HG03565 (cell line): ENCODE data around the gene TBC1D1.

Experiments
- ATAC-seq: cut with Tn5 transposase; IDR thresholded peaks from one replicate; pipeline ENCODE4 v1.9.1; 2021; ENCODE audit warnings: mild to moderate bottlenecking, moderate library complexity; ENCODE audit not compliant: unreplicated experiment

Gene TBC1D1

DNA sequence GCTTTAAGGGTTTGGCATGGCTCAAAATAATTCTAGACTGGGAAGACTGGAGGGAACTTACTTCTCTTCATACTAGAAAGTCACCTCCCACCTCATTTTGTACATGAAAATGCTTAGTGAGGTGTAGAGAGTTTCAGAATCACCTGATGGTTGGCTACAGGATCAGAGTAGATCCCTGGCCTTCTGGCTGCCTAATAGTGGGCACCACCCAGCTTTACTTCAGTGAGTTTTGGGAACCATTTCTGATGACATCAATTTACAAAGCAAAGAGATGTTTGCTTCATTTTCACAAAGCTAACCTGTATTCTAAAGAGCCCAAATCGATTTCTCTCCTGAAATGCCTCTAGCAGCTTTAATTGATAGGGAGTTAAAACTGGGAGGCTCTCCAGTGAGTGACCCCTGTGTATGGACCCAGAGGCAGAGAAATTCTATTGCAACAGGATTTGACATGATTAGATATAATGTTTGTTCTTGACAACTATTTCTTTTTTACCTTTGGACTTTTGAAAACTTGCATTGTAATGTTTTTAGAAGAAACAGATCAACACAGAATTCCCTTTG, 249.8 kb downstream of the TBC1D1 start:
- ATAC-seq, result no peak

DNA sequence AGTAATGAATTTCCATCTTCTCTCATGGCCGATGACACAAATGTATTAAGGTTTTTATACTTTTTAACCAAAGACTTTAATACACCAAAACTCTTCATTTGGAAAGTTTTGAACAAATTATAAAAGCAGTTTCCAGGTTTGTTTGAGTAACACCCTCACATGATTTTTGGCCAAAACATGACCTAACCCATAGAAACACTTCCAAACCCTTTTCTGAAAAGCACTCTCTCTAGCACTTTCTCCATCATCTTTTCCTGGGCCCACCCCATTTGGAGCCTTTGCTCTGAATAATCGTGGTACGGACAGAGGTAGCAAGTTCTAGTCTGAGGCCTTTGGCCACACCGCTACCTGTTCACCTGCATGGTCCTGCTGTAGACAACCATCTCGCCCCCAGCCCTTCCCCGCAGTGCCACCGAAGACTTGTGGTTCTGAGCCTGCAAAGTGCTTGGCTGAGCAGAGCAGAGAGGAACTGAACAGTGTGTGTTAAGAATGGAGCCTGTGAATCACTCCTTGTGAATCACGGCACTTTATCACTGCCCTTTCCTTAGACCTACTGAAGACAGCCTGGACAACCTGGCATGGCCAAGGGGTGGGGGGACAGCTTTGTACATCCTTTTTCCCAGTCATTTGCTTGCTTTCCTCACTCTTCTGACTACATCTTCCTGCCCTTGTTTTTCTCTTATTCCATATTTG, 251.1 kb downstream of the TBC1D1 start:
- ATAC-seq, result no peak

DNA sequence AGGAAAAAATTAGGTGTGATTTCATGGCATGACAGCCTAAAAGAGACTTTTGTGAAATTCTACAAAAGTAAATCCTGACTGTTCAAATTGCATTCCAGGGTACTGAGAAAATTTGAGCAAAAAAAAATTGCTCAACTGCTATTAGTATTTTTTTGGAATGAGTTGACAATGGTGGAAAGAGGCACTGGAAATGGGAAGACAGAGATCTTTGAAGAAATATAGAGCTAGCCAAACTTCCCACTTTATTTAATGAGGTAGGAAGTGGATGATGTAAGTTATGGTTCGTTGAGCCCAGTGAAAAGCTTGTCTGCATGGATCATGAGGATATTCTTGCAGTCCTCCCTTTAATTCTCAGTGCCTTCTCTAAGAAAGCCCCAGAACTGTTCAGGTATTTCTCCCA, 253.1 kb downstream of the TBC1D1 start:
- no peak for ATAC-seq

DNA sequence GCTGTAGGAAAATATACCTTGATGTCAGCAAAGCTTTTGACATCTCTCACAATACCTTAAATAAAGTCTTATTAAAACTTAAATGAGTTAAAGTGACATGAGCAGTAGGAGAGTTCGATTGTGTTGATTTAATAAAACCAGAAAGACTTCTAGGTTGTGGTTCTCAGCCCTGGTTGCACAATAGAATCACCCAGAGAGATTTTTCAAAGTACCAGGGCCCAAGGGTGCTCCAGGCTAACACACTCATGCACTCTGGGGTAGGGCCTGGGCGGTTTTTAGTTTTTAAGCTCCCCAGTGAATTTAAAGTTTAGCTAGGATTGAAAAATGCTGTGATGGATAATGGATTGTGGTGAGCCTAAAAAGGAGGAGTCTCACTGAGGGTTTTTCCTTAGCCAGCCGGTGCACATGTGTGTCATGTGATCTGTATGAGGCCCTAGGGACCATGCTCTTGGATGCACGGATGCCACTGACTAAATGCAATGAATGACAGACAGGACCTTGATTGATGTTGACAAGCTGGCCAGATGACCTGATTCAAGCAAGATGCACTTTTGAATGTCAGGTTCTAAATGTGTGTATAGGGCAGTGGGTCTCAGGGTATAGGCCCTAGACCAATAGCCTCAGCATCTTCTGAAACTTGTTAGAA, 254.3 kb downstream of the TBC1D1 start:
- ATAC-seq, result no peak

DNA sequence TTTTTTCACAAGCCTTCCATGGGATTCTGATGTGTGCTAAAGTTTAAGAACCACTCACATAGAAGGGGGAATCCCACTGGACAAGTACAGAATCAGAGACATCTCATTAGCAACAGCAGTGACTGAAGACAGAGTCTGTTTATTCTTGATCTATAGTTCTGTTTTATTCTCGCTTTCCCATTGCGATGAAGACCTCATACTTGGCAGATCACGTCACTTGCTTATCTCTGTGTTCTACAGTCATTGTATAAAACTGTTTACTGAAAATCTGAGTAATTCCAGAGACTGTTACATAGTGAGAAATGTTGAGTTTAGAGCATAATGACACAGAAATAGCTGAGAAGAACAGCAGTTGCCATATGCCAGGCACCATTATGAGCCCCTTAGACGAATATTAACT, 254.9 kb downstream of the TBC1D1 start:
- no peak for ATAC-seq

DNA sequence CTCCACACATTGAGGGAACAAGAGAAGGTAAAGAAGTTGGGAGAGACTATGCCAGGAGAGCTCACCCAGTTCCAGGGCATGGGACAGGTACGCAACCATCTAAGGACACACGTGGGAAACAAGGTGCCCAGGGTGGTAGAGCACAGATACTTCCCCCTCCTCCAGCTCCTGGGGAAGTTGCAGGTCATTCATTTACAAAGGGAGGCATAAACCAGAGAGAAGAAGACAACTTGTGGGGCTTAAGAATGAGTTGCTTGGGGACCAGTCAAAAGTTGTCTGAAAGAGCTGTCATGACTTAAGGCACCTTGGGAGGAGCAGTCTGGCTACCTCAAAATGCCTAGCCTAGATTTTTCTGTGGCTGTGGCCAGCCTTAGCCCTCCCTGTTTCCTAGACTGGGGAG, 255.5 kb downstream of the TBC1D1 start:
- no peak for ATAC-seq

DNA sequence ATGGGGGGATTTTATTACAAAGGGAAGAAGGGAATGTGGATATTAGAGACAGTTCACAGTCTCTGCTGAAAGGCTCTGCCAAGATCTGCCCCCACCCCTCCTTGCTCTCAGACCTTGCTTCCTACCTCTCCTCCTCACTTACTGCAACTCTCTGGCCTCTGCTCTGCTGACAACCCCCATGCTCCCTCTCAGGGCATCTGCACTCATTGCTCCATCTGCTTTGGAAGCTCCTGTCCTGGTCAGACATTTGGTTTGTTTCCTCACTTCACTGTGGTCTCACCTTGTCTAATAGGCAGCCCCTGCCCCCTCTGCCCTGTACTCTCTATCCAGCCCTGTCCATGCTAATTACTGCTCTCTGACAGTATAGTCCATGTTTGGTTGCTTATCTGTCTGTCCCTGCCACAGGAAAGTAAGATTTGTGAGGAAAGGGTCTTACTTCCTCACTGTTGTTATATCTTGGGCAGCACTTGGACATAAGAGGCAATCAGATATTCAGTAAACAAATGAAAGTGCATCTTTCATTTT, 258.6 kb downstream of the TBC1D1 start:
- ATAC-seq, result no peak

DNA sequence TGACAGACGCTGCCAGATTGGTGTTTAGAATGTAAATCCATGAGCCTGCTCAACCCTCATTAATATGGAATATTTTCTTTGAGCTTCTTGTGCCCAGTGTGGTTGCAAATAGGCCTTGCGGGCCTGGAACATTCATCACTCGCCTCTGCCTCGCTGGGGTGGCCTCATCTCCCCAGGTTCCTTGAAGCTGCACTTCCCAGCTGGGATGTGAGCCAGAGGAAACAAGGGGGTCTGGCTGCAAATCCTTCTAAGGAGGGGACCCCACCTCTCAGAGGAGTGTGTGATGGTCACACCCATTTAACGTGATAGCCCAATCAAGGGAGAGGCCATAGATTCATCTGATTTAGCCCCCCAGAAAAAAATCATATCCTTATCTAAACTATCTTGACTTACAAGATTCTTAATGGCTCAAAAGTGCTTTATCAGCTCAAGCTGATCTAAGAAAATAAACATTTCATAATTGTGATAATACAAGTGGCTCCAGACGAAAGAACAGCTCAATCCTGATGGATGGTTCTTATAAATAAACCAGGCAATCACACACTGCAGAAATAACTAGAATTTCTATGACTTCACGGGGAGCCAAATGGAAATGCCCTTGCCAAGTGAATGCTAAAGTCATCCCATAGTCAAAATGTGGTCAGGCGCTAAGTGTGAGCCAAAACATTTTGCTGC, 259.2 kb downstream of the TBC1D1 start:
- ATAC-seq, result no peak

DNA sequence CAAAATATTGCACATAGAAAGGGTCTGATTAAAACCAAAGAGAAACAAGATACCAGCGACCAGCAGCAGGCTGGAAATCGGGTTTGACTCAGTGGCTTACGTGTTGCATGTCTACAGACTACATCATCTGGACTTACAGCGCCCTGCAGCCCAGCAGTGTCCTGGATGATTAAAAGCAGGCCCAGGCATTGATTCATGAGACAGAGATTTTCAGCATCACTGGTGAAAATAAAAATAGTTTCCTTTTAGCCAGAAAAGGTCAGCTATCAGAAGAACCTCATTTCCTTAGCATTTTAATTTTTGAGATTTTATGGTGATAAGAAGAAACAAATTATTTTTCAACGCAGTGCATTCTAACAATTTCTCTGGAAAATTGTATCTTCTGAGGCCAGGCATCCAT, 259.9 kb downstream of the TBC1D1 start:
- ATAC-seq, result no peak

DNA sequence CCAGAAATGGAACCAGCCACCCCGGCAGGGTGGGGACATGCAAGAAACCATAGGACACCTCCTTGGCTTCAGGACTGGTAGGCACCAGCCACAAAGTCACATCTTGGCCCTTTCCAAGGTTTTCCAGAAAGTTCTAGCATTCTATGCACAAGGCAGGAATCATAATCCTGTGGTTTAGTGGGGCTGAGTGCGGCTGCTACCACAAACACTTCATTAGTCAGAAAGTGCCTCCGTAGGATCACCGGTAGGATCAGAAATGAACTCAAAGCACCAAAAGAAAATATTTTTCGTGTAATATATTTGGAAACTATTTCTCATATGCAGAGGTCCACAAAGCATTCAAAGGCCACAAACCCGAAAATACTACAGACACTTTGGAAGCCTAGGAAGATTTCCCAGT, 261.0 kb downstream of the TBC1D1 start:
- no peak for ATAC-seq

DNA sequence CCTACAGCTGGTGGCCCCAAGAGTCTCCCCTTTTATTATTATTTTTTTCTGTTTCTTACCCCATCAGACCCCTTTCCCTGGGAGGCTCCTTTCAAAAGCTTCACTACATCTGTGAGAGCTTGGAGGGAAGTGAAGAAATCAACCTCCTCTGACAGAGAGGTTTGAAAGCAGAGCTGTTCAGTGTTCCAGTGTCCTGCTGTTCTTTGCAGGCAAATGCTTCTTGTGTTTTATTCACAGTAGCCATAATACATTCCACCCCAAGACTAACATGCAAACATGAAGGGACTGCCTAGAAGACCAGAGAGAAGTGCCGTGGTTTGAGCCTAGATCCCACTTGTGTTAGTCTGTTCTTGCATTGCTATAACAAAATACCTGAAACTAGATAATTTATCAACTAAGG, 261.4 kb downstream of the TBC1D1 start:
- no peak for ATAC-seq

DNA sequence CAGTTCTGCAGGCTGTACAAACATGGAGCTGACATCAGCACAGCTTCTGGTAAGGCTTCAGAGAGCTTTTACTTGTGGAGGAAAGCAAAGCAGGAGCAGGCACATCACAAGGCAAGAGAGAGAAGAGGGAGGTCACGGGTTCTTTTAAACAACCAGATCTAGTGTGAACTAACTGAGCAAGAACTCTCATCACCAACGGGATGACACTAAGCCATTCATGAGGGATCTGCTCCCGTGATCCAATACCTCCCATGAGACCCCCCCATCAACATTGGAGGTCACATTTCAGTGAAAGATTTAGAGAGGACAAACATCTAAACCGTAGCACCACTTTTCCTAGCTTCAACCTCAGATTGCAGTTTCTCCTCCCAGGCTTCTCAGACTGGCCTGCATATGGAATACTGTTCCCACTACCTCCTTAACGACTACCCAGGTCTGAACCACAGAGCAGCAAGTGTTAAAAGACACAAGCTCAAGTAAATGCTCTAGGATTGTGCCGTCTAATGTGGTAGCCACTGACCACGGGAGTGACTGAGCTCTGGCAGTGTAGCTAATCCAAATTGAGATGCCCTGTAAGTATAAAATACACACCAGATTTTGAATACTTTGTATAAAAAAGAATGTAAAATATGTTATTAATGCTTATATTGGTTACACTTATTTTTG, 262.0 kb downstream of the TBC1D1 start:
- ATAC-seq, result no peak

DNA sequence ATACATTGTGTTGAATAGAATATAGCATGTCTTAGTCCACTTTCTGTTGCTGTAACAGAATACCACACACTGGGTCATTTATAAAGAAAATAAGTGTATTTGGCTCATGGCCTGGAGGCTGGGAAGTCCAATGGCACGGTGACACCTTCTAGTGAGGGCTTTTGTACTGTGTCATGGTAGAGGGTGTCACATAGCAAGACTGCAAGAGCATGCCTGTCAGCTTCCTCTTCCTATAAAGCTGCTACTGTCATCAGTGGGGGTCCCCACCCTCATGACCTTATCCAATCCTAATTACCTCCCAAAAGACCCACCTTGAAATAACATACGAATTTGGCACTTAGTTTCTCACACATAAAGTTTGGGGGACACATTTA, 262.5 kb downstream of the TBC1D1 start:
- ATAC-seq, result no peak

DNA sequence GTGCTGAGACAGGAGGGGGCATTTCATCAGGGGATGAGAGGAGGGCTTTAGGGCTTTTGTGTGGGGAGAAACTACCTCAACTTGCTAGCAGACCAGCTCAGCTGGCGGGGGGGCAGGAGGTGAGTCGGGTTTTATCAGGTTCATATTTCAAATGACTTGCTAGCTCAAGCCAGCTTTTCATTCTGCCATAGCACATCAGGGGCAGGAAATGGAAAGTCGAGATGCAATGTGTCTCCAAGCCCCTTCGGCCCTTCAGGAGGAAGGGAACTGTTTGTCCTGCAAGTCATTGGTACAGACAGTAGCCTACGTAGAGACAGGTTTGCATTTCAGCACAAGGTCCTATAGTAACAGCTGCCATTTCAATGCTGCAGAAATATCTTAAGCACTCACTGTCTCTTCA, 263.4 kb downstream of the TBC1D1 start:
- ATAC-seq, result no peak

DNA sequence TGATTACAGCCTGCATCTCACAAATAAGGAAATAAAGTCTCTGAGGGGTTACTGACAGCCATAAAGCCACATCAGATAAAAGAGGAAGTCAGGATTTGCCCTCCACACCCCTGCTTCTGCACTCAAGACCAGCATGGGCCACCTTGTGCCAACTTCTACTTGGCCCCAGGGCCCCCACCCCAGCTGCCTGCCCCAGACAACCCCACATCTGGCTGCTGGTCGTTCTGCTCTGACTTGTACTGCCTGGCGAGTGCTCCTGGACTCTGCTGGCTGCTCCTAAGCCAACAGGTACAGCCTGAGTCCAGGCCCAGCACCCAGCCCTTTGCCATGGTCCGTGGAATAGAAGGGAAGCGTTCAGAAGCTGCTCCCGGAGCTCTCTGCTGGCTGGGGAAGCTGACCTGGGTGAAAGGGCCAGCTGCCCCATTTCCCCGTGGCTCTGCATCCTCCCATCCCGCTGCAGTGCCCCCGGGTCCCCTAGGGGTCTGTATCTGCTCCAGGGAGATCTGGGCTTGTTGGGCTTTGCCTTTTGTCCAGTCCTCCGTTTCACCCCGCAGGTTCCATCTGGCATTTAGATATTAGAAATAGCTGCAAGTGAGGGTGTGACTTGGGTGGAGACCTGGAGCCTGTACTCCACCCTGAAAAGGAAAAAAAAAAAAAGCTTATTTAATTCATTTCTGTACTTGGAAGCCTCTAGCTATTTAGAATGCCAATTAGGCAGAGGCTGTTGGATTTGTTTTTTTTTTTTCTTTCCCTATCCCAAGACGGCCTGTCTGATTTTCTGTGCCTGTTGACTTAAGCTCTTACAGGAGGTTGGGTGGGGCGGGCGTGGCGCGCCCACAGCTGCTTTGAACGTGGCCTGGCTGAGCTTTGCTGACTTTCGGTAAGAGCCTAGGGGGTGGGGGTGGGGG, 264.1 kb downstream of the TBC1D1 start:
- no peak for ATAC-seq

DNA sequence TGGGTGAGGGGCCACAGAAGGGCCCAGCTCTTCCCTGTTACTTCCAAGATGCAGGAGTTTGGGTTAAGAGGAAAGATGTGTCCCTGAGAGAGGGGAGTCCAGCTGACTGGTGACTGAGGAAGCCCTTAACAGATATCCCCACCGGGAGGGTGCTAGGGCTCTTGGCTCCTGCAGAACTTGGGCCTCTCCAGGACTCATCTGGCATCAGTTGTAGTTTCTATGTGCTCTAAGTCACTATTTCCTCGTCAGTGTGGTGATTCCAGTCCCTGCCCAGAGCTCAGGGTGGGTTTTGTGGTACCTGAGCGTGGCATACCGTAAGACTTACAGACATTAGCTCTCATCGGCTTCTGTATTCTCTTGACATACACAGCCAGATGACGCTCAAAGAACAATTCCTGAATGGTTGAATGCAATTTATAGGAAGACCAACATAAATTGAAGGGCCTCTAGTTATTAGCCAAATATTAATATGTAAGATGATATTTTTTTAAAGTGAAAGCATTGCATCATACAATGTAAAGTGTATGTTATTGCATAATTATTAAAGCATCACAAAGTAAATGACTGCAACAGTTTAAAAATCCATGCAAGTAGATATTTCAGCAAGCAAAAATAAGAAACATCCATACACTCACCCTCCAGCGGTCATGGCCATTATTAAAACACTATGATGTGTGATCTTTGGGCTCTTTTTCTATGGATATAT, 264.9 kb downstream of the TBC1D1 start:
- no peak for ATAC-seq

DNA sequence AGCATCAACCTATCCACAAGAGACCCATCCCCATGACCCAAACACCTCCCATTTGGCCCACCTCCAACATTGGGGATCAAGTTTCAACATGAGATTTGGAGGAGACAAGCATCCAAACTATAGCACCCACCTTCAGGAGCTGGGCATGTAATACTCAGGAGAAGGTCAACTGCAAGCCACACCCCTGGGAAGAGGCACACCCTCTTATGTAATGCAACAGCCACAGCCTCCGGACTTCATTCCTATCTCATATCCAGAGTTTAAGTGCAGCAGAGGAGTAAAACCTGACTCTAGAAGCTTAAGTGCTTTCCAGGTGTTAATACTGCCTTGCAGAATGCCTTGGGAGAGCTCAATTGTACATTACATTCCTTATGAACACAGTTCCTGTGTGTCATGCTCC, 266.7 kb downstream of the TBC1D1 start:
- no peak for ATAC-seq

DNA sequence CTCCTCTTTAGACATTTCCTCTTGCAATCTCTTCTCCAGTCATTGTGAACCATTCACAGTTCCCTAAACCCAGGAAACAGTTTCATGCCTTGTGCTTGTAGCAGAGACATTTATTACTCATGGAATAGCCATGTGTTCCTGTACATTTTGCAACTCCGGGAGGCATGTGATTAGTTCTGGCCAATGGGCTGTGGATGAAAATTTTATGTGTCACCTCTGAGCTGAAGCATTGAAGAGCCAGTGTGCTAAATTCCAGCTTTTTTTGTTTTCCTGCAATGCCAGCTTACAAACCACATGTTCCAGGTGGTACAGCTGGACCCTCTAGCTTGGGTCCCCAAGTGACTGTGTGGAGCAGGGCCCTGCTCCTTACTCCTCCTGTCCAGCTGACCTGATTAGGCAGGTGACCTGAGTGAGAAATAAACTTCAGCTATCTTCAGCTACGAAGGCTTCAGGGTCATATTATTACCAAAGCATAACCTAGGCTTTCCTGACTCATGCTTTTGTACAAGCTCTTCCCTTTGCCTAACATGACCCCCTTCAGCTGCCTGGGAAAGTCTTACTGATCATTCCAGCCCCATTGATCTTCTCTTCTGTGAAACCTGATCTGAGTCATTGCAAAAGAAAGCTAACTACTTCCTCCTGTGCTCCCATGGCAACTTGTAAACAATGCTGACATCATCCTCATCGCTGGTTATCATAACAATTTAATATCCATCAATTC, 269.8 kb downstream of the TBC1D1 start:
- ATAC-seq, result peak; percentile 87
